Stimulated activated naive CD8-positive, alpha-beta T cell treated with anti-CD3 and anti-CD28 coated beads, Interleukin-15, amount 100 ng/mL, for 72 hours (primary cell): Measurements from ENCODE around the gene TMPRSS7.
A peak's percentile ranks its signal among the peaks of the same experiment; 100 is the strongest.

Source experiments
- ATAC-seq: fragments of 150-1000 bp; cut with Tn5 transposase; 2 replicates; pipeline ENCODE4 v1.10.0; 2021; ENCODE audit warnings: mild to moderate bottlenecking, moderate library complexity
- DNase-seq, 2 donors: peaks; one replicate each; pipeline ENCODE4 v3.0.0; 2021 to 2022
- H3K27ac Mint-ChIP-seq, 2 donors: one replicate each; pipeline ENCODE4 v1.8.0; 2022; ENCODE audit warnings: mild to moderate bottlenecking in 2 of 2, mixed read lengths in 2 of 2, moderate library complexity in 2 of 2
- H3K27me3 Mint-ChIP-seq: one replicate; pipeline ENCODE4 v1.8.0; 2022; ENCODE audit warnings: mixed read lengths
- H3K4me1 Mint-ChIP-seq: one replicate; pipeline ENCODE4 v1.8.0; 2022; ENCODE audit warnings: mild to moderate bottlenecking, mixed read lengths
- H3K4me3 Mint-ChIP-seq, 2 donors: one replicate each; pipeline ENCODE4 v1.8.0; 2022; ENCODE audit warnings: mild to moderate bottlenecking in 2 of 2, mixed read lengths in 2 of 2, moderate library complexity in 1 of 2
- H3K9me3 Mint-ChIP-seq, 2 donors: one replicate each; pipeline ENCODE4 v1.8.0; 2022; ENCODE audit warnings: mixed read lengths in 2 of 2

The TMPRSS7 gene

DNA sequence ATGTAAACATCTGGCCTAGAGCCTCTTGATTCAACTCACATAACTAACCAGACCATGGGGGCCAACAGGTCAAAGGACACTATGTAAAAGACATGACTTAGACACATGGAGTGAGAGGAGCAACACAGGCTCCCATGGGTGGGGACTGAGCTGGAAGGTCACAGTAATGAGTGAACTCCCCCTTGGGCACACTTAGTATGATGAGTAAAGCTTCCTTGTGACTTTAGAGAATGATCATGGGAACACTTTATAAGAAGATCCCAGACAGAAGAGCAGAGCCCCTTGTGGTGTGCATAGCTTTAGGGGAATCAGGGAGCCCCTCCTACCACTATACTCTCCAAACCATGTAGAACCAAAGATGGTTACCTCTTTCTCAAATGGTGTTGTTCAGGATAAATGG lies 88.3 kb downstream of the TMPRSS7 start:
- H3K4me1 Mint-ChIP-seq: peaks cover 65% of the 10 kb centered on the region

GRCh38 chr3:112123548-112123947 lies 89.0 kb downstream of the TMPRSS7 start:
- ATAC-seq: no peak
- H3K27ac Mint-ChIP-seq: no peak overlapping the region
- DNase-seq: no peak
- H3K27me3 Mint-ChIP-seq: no peaks in the 10 kb centered on the region
- H3K4me1 Mint-ChIP-seq: peaks cover 67% of the 10 kb centered on the region
- no peaks in the 10 kb centered on the region for H3K9me3 Mint-ChIP-seq
- H3K4me3 Mint-ChIP-seq: no peak overlapping the region

More for the DNA sequence above, 88.3 kb downstream of the TMPRSS7 start:
- Mint-ChIP-seq H3K27me3 (no peaks in the 10 kb centered on the region), H3K9me3 (no peaks in the 10 kb centered on the region), H3K27ac (no peak overlapping the region), H3K4me3 (no peak overlapping the region)
- DNase-seq (no peak), ATAC-seq (no peak)

- ATAC-seq (no peak), DNase-seq (no peak)
- no peaks in the 10 kb centered on the region for H3K9me3 Mint-ChIP-seq
- H3K4me3 Mint-ChIP-seq: no peak overlapping the region
- peak overlapping the region in 1 of 2 donors; percentile 70 for H3K27ac Mint-ChIP-seq
- peaks cover 69% of the 10 kb centered on the region for H3K4me1 Mint-ChIP-seq
- no peaks in the 10 kb centered on the region for H3K27me3 Mint-ChIP-seq
These were observed 90.5 kb downstream of the TMPRSS7 start for GRCh38 chr3:112124907-112125607.

- no peaks in the 10 kb centered on the region for H3K9me3 Mint-ChIP-seq
- ATAC-seq (no peak), DNase-seq (no peak)
- peak overlapping the region in 1 of 2 donors; percentile 79 for H3K27ac Mint-ChIP-seq
- H3K4me3 Mint-ChIP-seq: peak overlapping the region; percentile 67 to 75
- H3K4me1 Mint-ChIP-seq: peaks cover 67% of the 10 kb centered on the region
- no peaks in the 10 kb centered on the region for H3K27me3 Mint-ChIP-seq
These were observed 92.0 kb downstream of the TMPRSS7 start for GRCh38 chr3:112126511-112126911.

DNA sequence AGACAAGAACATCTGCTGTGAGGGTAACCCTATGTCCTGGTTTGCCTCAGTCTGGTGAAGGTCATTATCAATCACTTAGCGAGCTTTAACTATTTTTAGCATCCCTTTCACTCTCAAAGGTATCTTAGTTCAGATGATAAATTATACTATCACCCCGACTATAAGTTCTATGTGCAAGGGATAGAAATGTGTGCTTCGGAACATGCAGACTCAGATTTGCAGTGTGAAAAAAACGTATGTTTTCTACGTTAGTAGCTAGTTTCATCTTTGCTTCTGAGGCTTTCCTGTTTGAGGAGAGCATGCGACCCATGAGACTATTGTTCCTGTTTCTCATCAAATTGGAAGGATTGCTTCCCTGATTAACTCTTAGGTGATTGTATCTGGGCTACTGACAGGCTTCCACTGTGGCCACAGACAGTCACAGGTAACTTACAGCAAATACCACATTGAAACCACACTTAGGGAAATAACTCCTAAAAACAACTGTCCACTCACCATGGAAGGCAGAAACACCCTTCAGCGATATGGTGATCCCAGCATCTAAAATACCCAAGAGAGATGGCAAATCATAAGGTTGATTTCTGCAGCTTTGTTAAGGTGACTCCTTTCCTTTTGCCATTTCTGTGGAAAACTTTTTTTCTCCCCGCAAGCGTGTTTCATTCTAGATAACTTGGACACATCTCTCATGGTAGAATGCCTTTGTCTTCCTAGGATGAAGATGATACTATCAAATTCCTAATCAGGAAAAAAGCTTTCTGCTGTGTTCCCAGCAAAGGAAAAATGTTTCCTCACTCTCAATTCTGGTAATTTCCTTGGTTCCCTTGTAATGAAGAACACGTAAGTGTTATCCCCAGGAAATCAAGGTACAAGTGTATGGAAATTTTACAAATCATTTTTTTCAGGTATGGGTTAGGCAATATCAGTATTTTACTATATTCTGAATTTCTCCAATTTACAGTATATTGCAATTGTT lies 93.3 kb downstream of the TMPRSS7 start:
- ATAC-seq: no peak
- H3K9me3 Mint-ChIP-seq: no peaks in the 10 kb centered on the region
- peaks cover 67% of the 10 kb centered on the region for H3K4me1 Mint-ChIP-seq
- no peak for DNase-seq
- peak overlapping the region; percentile 67 to 75 for H3K4me3 Mint-ChIP-seq
- H3K27ac Mint-ChIP-seq: peak overlapping the region; percentile 15 to 89
- H3K27me3 Mint-ChIP-seq: no peaks in the 10 kb centered on the region

- peaks cover 80% of the 10 kb centered on the region for H3K4me1 Mint-ChIP-seq
- H3K27me3 Mint-ChIP-seq: no peaks in the 10 kb centered on the region
- H3K27ac Mint-ChIP-seq: peak overlapping the region; percentile 28 to 79
- H3K9me3 Mint-ChIP-seq: no peaks in the 10 kb centered on the region
- DNase-seq (peak; percentile 29 to 54), ATAC-seq (peak; percentile 67)
- peak overlapping the region; percentile 28 to 53 for H3K4me3 Mint-ChIP-seq
These were observed 94.5 kb downstream of the TMPRSS7 start for GRCh38 chr3:112128843-112129727.

- Mint-ChIP-seq H3K4me1 (peaks cover 87% of the 10 kb centered on the region), H3K4me3 (peak overlapping the region; percentile 41 to 53)
These were observed 95.5 kb downstream of the TMPRSS7 start for GRCh38 chr3:112129925-112130637.

GRCh38 chr3:112130638-112130993 lies 96.1 kb downstream of the TMPRSS7 start:
- H3K4me3 Mint-ChIP-seq: peak overlapping the region; percentile 41 to 53
- H3K27me3 Mint-ChIP-seq: no peaks in the 10 kb centered on the region
- H3K4me1 Mint-ChIP-seq: peaks cover 87% of the 10 kb centered on the region
- H3K9me3 Mint-ChIP-seq: no peaks in the 10 kb centered on the region
- ATAC-seq: no peak
- peak overlapping the region; percentile 17 to 46 for H3K27ac Mint-ChIP-seq
- DNase-seq: no peak

More at GRCh38 chr3:112129925-112130637, 95.5 kb downstream of the TMPRSS7 start:
- peak overlapping the region in 1 of 2 donors; percentile 79 for H3K27ac Mint-ChIP-seq
- H3K9me3 Mint-ChIP-seq: no peaks in the 10 kb centered on the region
- DNase-seq (no peak), ATAC-seq (no peak)
- H3K27me3 Mint-ChIP-seq: no peaks in the 10 kb centered on the region
